Prostate gland (tissue), 2 donors: ENCODE data around the gene RABGAP1L.

Experiments used
- CTCF ChIP-seq, 4 experiments: fragments of 200-600 bp in 2 of 4; fragments of 450-650 bp in 2 of 4; sonication (generic) in 2 of 4; IDR thresholded peaks; 1 replicate in 3 of 4; 2 replicates in 1 of 4; pipeline ENCODE4 v1.5.1; 2016 to 2019; ENCODE audit warnings: antibody characterized with exemption in 4 of 4, mild to moderate bottlenecking in 2 of 4, moderate library complexity in 2 of 4
- POLR2A ChIP-seq: fragments of 450-650 bp; IDR thresholded peaks from one replicate; pipeline ENCODE4 v1.6.1; 2016; ENCODE audit warnings: antibody characterized with exemption, mild to moderate bottlenecking

- peak; percentile 60 to 86 (median 83) for TF ChIP-seq CTCF (IDR thresholded peaks at IDR 0.05)
- no peak for TF ChIP-seq POLR2A
Measured at GRCh38 chr1:174998569-174999215, 839.4 kb downstream of the RABGAP1L start.
